ENCODE data around the gene IFT27.
"Not testable (repeated sequence)": the region's sequence is repeated elsewhere in the genome, so short reads cannot be mapped to it uniquely, and the experiment has no call there.

Gene IFT27

GRCh38 chr22:36764641-36765040 lies 11.3 kb downstream of the IFT27 start:
- no peak for DNase-seq

- DNase-seq, result no peak
These were observed 11.9 kb downstream of the IFT27 start for GRCh38 chr22:36764060-36764459.

GRCh38 chr22:36763576-36763975 lies 12.3 kb downstream of the IFT27 start:
- no peak for DNase-seq

- DNase-seq, result no peak
These were observed 13.1 kb downstream of the IFT27 start for GRCh38 chr22:36762687-36763260.

GRCh38 chr22:36761553-36762240 lies 14.2 kb downstream of the IFT27 start:
- DNase-seq, result no peak

- DNase-seq, result no peak
These were observed 15.1 kb downstream of the IFT27 start for GRCh38 chr22:36760786-36761185.

- DNase-seq, result no peak
These were observed 16.3 kb downstream of the IFT27 start for GRCh38 chr22:36759481-36760159.

GRCh38 chr22:36758792-36759271 lies 17.1 kb downstream of the IFT27 start:
- no peak for DNase-seq

GRCh38 chr22:36757668-36758211 lies 18.2 kb downstream of the IFT27 start:
- DNase-seq, result peak; percentile 62

- DNase-seq, result no peak
These were observed 18.9 kb downstream of the IFT27 start for GRCh38 chr22:36756746-36757655.

GRCh38 chr22:36756031-36756430 lies 19.9 kb downstream of the IFT27 start:
- DNase-seq, result no peak

GRCh38 chr22:36755316-36755715 lies 20.6 kb downstream of the IFT27 start:
- DNase-seq, result no peak

GRCh38 chr22:36754881-36755280 lies 21.0 kb downstream of the IFT27 start:
- DNase-seq, result not testable (repeated sequence)

- DNase-seq, result no peak
These were observed 22.0 kb downstream of the IFT27 start for GRCh38 chr22:36753916-36754315.

- no peak for DNase-seq
These were observed 22.7 kb downstream of the IFT27 start for GRCh38 chr22:36753120-36753802.

GRCh38 chr22:36746375-36746970 lies 29.4 kb downstream of the IFT27 start:
- no peak for DNase-seq

- DNase-seq, result no peak
These were observed 30.5 kb downstream of the IFT27 start for GRCh38 chr22:36745301-36745995.

- no peak for DNase-seq
These were observed 31.1 kb downstream of the IFT27 start for GRCh38 chr22:36744791-36745190.

GRCh38 chr22:36744413-36744765 lies 31.5 kb downstream of the IFT27 start:
- DNase-seq, result no peak

GRCh38 chr22:36743591-36744412 lies 32.1 kb downstream of the IFT27 start:
- DNase-seq, result no peak

Measured in fibroblast of upper back skin (primary cell).